IPS-11a (cell line): Measurements from ENCODE around the gene CAMSAP1.

ENCODE experiments used
- H3K4me3 ChIP-seq: one replicate; pipeline ENCODE4 v1.5.1; 2013; ENCODE audit warnings: low read depth, low read length, control low read depth

CAMSAP1 gene

DNA sequence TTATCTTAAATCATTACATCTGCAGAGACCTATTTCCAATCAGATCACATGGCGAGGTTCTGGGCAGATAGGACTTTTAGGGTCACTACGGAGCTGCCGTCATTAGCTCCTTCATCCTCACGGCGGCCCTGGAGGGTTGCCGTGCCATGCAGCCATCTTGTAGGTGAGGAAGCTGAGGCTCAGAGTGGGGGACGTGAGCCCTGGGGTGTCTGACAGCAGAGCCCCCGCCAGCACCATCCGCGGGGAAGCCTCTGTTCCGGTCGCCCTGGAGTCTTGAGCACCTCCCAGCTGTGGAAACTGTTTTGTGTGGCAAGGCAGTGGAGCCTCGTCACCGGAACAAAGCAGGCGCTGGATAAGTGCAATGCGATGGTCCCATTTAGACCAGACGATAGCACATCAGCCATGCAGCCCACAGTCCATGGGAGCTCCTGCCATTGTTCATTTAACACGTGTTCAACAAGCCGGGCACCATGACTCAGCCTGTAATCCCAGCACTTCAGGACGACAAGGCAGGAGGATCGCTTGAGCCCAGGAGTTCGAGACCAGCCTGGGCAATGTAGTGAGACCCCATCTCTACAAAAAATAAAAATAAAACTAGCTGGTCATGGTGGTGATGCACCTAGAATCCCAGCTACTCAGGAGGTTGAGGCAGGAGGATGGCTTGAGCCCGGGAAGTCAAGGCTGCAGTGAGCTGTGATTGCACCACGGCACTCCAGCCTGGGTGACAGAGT lies 143.5 kb downstream of the CAMSAP1 start:
- no peak overlapping the region for H3K4me3 ChIP-seq

DNA sequence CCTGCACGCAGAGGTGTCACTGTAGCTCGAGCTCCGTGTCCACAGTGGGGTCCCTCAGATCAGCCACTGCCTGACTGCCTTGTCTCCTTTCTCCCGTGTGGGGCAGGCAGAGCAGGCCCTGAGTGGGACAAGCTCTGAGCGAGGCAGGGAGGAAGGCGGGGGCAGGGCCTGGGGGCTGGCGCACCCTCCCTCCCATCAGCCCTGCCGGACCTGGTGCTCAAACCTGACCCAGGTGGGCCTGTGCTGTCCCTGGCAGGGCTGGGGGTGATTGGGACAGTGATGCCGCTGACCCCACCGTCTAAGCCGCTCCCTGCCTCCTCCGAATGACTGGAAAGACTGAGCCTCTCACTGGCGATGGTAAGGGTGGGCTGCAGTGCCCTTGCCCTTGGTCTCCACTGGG lies 144.4 kb downstream of the CAMSAP1 start:
- H3K4me3 ChIP-seq = no peak overlapping the region

DNA sequence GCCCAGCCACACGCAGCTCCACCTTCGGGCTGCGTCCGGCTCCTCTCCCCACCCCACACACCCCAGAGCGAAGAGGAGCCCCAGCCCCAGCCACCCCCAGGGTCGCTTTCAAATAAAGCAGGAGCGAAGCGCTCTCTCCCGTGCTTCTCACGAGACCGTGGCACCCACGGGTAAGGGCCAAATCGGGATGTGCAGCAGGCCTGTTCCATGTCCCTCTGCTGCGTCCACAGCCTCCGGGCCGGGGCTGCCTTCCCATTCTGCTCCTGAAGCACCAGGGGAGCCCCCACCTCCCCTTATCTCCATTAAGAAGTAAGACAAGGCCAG lies 145.5 kb downstream of the CAMSAP1 start:
- H3K4me3 ChIP-seq = no peak overlapping the region

DNA sequence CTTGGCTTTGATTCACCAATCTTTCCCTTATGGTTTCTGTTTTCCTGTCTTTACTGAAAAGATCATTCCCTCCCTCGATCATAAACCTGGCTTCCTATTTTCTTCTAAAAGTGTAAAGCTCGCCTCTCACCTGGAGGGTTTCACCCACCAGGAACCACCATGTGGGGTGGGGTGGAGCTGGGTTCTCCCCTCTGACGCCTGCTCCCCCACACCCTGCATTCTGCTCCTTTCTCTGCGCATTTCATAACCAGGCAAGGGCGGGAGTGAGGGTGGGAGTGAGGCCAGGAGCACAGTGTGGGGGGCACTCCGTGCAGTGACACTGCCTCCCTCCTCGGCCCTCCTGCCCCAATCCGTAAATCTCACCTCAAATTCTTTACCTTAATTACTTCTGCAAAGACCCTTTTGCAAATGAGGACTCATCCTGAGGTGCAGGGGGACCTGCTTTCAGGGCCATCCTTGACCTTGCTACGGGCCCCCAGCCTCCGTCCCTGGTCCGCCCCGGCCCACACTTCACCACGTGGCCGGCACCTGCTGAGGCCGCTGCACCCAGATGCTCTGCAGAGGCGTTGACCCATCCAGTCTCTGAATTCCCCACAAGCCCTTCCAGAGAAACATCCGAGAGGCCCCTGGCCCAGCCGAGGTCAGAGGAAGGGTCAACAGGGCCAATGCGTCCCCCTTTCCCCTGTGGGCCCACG lies 146.0 kb downstream of the CAMSAP1 start:
- no peak overlapping the region for H3K4me3 ChIP-seq

DNA sequence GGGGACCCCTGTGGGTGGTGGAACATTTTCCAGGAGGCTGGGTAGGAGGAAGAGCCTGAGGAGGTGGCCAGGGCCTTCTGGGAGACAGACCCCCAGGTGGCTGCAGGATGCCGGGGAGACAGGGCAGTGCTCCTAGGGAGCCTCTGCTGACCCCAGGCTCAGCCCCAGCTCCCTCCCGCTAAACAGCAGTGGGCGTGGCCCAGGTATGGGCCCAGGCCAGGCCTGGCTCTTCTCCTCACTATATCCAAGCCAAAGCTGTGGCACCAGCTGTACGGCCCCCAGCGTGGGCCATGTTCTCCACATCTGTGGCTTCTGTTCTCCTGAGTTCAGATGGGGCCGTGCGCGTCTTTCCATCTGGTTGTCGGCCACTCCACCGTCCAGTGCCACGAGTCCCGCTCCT lies 146.9 kb downstream of the CAMSAP1 start:
- no peak overlapping the region for H3K4me3 ChIP-seq

DNA sequence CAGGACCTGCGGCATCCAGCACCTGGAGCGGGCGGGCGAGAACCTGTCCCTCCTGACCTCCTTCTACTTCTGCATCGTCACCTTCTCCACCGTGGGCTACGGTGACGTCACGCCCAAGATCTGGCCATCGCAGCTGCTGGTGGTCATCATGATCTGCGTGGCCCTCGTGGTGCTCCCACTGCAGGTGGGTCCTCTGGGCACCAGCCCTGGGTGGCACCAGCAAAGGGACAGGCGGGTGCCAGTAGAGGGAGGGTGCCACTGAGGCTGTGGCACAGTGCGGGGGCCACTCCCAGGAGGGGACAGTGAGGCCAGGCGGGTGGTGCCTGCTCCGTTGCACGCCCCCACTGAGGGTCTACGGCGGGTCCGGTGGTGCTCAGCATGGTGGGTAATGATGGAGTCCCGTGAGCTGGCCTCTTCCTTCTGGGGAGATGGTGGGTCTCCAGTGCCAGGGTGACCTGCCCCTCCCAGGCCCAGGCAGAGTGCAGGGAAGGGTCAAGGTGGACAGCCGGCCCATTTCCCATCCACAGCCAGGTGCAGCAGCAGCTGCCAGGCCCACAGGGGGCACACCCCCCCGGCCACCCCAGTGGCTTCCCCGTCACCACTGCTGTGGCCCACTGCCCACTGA lies 147.6 kb downstream of the CAMSAP1 start:
- H3K4me3 ChIP-seq = no peak overlapping the region

DNA sequence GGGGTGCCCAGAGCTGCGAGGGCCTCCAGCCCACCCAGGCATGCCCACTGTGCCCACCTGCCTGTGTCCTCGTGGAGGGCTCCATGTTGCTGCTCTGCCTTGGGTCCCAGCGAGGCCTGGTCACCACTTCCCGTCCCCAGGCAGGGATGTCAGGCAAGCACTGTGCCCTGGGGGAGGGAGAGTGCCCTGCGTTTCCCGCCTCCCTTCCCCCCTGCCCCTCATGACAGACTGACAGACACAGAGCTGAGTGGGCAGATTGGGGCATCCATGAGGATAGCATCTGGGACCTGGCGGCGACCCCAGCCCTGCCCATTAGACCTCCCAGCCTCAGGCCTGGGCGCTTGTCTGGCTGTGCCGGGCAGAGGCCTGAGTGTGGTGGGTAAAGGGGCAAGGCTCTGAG lies 148.5 kb downstream of the CAMSAP1 start:
- H3K4me3 ChIP-seq = no peak overlapping the region
